Lung (tissue), 12 donors: Measurements from ENCODE around the gene POLR2E. TPM values are rescaled to one million over a fixed set of nuclear protein-coding genes. Genes with fewer than 3 reads are reported as not detected.
A peak's percentile ranks its signal among the peaks of the same experiment; 100 is the strongest.

Experiments
- ATAC-seq: fragments of 200-7000 bp; cut with Tn5 transposase; one replicate; pipeline ENCODE4 v1.9.1; 2020; ENCODE audit warnings: moderate number of reproducible peaks; ENCODE audit not compliant: insufficient read depth, low FRiP score
- DNase-seq, 3 donors: peaks; one replicate each; pipeline ENCODE4 v3.0.0-alpha.2; 2013 to 2017
- H3K27ac ChIP-seq, 2 donors: one replicate each; pipeline ENCODE4 v1.5.1; 2013; ENCODE audit warnings: mild to moderate bottlenecking in 2 of 2, moderate library complexity in 2 of 2, control low read depth in 1 of 2, inconsistent platforms in 1 of 2, low read depth in 1 of 2, low read length in 1 of 2
- H3K27me3 ChIP-seq, 3 donors: one replicate each; pipeline ENCODE4 v1.5.1; 2013; ENCODE audit warnings: low read length in 2 of 3; ENCODE audit not compliant: control insufficient read depth in 3 of 3, insufficient read depth in 3 of 3
- H3K36me3 ChIP-seq, 4 donors: one replicate each; pipeline ENCODE4 v1.5.1; 2013; ENCODE audit warnings: low read length in 4 of 4, mild to moderate bottlenecking in 1 of 4, moderate library complexity in 1 of 4; ENCODE audit not compliant: control insufficient read depth in 4 of 4, insufficient read depth in 4 of 4
- H3K4me1 ChIP-seq, 5 donors: one replicate each; pipeline ENCODE4 v1.5.1; 2013; ENCODE audit warnings: low read length in 5 of 5, mild to moderate bottlenecking in 2 of 5, moderate library complexity in 1 of 5; ENCODE audit not compliant: control insufficient read depth in 5 of 5, insufficient read depth in 5 of 5
- H3K4me3 ChIP-seq: one replicate; pipeline ENCODE4 v1.5.1; 2013; ENCODE audit warnings: mild to moderate bottlenecking, control low read depth, moderate library complexity
- H3K9ac ChIP-seq, 2 donors: one replicate each; pipeline ENCODE4 v1.5.1; 2013; ENCODE audit warnings: low read length in 2 of 2, control low read depth in 1 of 2; ENCODE audit not compliant: insufficient read depth in 1 of 2
- H3K9me3 ChIP-seq, 4 donors: one replicate each; pipeline ENCODE4 v1.5.1; 2013; ENCODE audit warnings: low read length in 3 of 4, mild to moderate bottlenecking in 1 of 4, moderate library complexity in 1 of 4; ENCODE audit not compliant: control insufficient read depth in 4 of 4, insufficient read depth in 3 of 4
- WGBS, 2 donors: extraction: QIAGEN DNeasy Blood & Tissue Kit; methylation state at CpG; one replicate each; pipeline ENCODE4 v1.1.7; 2013; 5-methylcytosine and 5-hydroxymethylcytosine counted together
- polyA plus RNA-seq, 2 donors: library from polyadenylated mRNA; stranded (reverse); fragments of 200-250 nt; gene quantifications; one replicate each; pipeline ENCODE4 v1.2.1, GENCODE V29; 2013
- total RNA-seq, 2 donors: library from RNA; depleted of rRNA in 1 of 2; stranded (reverse); fragments of >200 nt in 1 of 2; gene quantifications; one replicate each; pipeline ENCODE4 v1.2.1, GENCODE V29; 2014 to 2021
- TF ChIP-seq, protein P1 (sequence below): IDR thresholded peaks from 2 replicates; pipeline ENCODE4 v1.5.1; 2012; ENCODE audit warnings: mild to moderate bottlenecking; ENCODE audit errors: control extremely low read depth, extremely low read depth
- donor health status: control.
- donor health status: control.
- donor health status: Bipolar disorder and iron deficiency.
- donor health status: healthy.
- donor health status: DM: yes; HTN: yes; CAD: no.

The POLR2E gene
- total and polyA plus RNA-seq, 4 donors: 78.4 to 196 (median 154) TPM

- Histone ChIP-seq H3K27me3 (no peaks in the 10 kb centered on the region), H3K9ac (no peak overlapping the region), H3K36me3 (peaks cover 0 to 67% (median 0%) of the 10 kb centered on the region in 4 donors), H3K4me3 (peak overlapping the region; percentile 24), H3K27ac (peak overlapping the region in 1 of 2 donors; percentile 52), H3K4me1 (peaks cover 0 to 15% (median 0%) of the 10 kb centered on the region in 5 donors), H3K9me3 (no peaks in the 10 kb centered on the region)
- DNase-seq: peak; percentile 42 to 85 (median 70)
- TF ChIP-seq, protein P1, sequence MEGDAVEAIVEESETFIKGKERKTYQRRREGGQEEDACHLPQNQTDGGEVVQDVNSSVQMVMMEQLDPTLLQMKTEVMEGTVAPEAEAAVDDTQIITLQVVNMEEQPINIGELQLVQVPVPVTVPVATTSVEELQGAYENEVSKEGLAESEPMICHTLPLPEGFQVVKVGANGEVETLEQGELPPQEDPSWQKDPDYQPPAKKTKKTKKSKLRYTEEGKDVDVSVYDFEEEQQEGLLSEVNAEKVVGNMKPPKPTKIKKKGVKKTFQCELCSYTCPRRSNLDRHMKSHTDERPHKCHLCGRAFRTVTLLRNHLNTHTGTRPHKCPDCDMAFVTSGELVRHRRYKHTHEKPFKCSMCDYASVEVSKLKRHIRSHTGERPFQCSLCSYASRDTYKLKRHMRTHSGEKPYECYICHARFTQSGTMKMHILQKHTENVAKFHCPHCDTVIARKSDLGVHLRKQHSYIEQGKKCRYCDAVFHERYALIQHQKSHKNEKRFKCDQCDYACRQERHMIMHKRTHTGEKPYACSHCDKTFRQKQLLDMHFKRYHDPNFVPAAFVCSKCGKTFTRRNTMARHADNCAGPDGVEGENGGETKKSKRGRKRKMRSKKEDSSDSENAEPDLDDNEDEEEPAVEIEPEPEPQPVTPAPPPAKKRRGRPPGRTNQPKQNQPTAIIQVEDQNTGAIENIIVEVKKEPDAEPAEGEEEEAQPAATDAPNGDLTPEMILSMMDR: no peak
- 42 to 58% methylated on average over 50 to 51 of the region's 51 CpGs for WGBS, 2 donors
- peak; percentile 86 for ATAC-seq
Measured at GRCh38 chr19:1082165-1082927, 12.8 kb downstream of the POLR2E start.

DNA sequence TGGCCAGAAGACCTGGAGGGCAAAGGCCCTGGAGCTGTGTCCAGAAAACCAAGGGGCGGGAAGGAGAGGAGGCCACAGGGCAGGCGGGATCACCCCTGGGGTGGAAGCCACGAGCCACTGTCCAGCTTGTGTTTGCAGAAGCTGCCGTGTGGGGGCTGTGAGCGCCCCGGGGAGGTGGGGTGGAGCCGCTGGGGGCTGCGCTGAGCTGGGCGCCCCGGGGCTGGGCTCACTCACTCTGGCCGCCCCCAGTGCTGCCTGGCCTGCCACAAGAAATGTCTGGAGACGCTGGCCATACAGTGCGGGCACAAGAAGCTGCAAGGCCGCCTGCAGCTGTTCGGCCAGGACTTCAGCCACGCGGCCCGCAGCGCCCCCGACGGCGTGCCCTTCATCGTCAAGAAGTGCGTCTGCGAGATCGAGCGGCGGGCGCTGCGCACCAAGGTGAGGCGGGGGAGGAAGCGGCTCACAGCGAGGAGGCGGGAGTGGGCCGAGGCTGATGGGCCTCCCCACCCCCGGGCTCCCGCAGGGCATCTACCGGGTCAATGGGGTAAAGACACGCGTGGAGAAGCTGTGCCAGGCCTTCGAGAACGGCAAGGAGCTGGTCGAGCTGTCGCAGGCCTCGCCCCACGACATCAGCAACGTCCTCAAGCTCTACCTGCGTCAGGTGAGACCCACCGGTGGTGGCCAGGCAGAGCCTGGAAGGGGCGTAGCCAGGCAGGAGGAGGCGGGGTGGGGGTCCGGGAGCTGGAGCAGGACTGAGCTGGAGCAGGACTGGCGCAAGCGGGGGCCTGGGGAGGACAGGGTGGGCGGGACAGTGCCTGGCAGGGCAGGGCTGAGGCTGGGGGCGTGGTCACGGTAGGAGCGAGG is 13.6 kb downstream of the POLR2E start:
- no peaks in the 10 kb centered on the region for H3K9me3 ChIP-seq
- no peaks in the 10 kb centered on the region for H3K27me3 ChIP-seq
- DNase-seq: no peak
- peak overlapping the region in 1 of 2 donors; percentile 69 for H3K27ac ChIP-seq
- ATAC-seq: no peak
- H3K4me3 ChIP-seq: no peak overlapping the region
- WGBS, 2 donors: 76 to 90% methylated on average over 56 to 58 of the region's 58 CpGs
- no peak overlapping the region for H3K9ac ChIP-seq
- H3K4me1 ChIP-seq: peaks cover 0 to 15% (median 0%) of the 10 kb centered on the region in 5 donors
- peaks cover 0 to 62% (median 0%) of the 10 kb centered on the region in 4 donors for H3K36me3 ChIP-seq
- TF ChIP-seq, protein P1: no peak

DNA sequence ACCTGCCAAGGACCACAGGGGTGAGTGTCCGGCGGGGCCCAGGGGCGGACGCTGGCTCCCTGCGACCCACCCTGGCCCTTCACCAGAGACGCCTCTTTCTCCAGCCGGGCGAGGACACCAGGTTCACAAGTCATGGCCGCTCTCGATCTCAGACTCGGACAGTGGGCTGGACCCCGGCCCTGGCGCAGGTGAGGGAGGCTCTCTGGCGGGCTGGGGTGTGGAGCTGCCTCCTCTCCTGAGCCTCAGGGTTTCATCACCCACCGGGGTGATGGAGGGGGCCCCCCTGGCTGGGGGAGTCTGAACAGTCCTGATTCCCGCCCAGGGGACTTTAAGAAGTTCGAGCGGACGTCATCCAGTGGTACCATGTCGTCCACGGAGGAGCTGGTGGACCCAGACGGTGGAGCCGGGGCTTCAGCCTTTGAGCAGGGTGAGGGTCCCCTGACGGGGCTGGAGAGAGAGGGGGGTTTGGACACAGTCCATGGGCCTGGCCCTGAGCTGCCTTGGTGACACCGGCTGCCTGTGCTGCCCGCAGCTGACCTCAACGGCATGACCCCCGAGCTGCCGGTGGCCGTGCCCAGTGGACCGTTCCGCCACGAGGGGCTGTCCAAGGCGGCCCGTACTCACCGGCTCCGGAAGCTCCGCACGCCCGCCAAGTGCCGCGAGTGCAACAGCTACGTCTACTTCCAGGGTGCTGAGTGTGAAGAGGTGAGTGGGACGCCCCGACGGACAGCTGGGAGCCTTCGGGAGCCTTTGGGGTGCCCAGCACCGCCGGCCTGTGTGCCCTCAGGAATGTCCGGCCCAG is 14.6 kb downstream of the POLR2E start:
- Histone ChIP-seq H3K27ac (no peak overlapping the region), H3K27me3 (no peaks in the 10 kb centered on the region), H3K9ac (no peak overlapping the region), H3K36me3 (peaks cover 0 to 52% (median 0%) of the 10 kb centered on the region in 4 donors), H3K9me3 (no peaks in the 10 kb centered on the region), H3K4me3 (no peak overlapping the region), H3K4me1 (peaks cover 0 to 17% (median 0%) of the 10 kb centered on the region in 5 donors)
- 96% methylated on average over 50 of the region's 50 CpGs for WGBS, 2 donors
- TF ChIP-seq, protein P1: no peak
- no peak for ATAC-seq
- no peak for DNase-seq
